CD14-positive monocyte (primary cell): ENCODE data around the gene PHLDA1. TPM values are rescaled to one million over a fixed set of nuclear protein-coding genes. Genes with fewer than 3 reads are reported as not detected.

Source experiments
- DNase-seq, 3 donors: peaks; one replicate each; pipeline ENCODE4 v3.0.0-alpha.2; 2011 to 2022
- H2AFZ ChIP-seq: 2 replicates; pipeline ENCODE4 v1.6.0; 2012; ENCODE audit warnings: mild to moderate bottlenecking, low read depth, low read length, inconsistent platforms; ENCODE audit not compliant: insufficient read depth, poor library complexity, severe bottlenecking
- H3K27ac ChIP-seq, 2 donors: 1 replicate in 1 of 2; 2 replicates in 1 of 2; pipeline ENCODE4 v1.5.1; 2012 to 2013; ENCODE audit warnings: low read length in 2 of 2, control low read depth in 1 of 2, inconsistent platforms in 1 of 2, low read depth in 1 of 2, mild to moderate bottlenecking in 1 of 2
- H3K27me3 ChIP-seq, 2 donors: one replicate each; pipeline versions ENCODE4 v1.6.0 to v1.6.1; 2011 to 2013; ENCODE audit warnings: low read length in 2 of 2; ENCODE audit not compliant: control insufficient read depth in 2 of 2, insufficient read depth in 2 of 2
- H3K36me3 ChIP-seq, 2 donors: replicated peaks in 1 of 2; 1 replicate in 1 of 2; 2 replicates in 1 of 2; pipeline versions ENCODE4 v1.5.1 to v1.6.1; 2012 to 2013; ENCODE audit warnings: low read length in 2 of 2, control low read depth in 1 of 2, inconsistent platforms in 1 of 2, mild to moderate bottlenecking in 1 of 2; ENCODE audit not compliant: insufficient read depth in 2 of 2, control insufficient read depth in 1 of 2
- H3K4me1 ChIP-seq, 2 donors: 1 replicate in 1 of 2; 2 replicates in 1 of 2; pipeline versions ENCODE4 v1.5.1 to v1.6.1; 2012 to 2013; ENCODE audit warnings: low read length in 2 of 2, control low read depth in 1 of 2, inconsistent platforms in 1 of 2, mild to moderate bottlenecking in 1 of 2, moderate library complexity in 1 of 2; ENCODE audit not compliant: insufficient read depth in 2 of 2, control insufficient read depth in 1 of 2
- H3K4me2 ChIP-seq: replicated peaks from 2 replicates; pipeline ENCODE3; 2012; ENCODE audit warnings: low read length, moderate library complexity, mild to moderate bottlenecking; ENCODE audit not compliant: poor library complexity, severe bottlenecking; ENCODE audit errors: extremely low read depth
- H3K4me3 ChIP-seq, 3 experiments: fragments of 200-600 bp in 1 of 3; sonication (generic) in 1 of 3; replicated peaks in 1 of 3; 1 replicate in 2 of 3; 2 replicates in 1 of 3; pipeline ENCODE4 v1.5.1; 2011 to 2013; ENCODE audit warnings: low read length in 3 of 3, mild to moderate bottlenecking in 3 of 3, control low read depth in 2 of 3, low read depth in 2 of 3, inconsistent platforms in 1 of 3, moderate library complexity in 1 of 3
- H3K79me2 ChIP-seq: 2 replicates; pipeline ENCODE4 v1.6.0; 2012; ENCODE audit warnings: mild to moderate bottlenecking, control low read depth, inconsistent platforms, low read length, moderate library complexity; ENCODE audit not compliant: insufficient read depth
- H3K9ac ChIP-seq: 2 replicates; pipeline ENCODE4 v1.6.0; 2017; ENCODE audit warnings: low read length, mild to moderate bottlenecking; ENCODE audit not compliant: insufficient read depth, poor library complexity, severe bottlenecking
- H3K9me3 ChIP-seq, 2 donors: replicated peaks in 1 of 2; 1 replicate in 1 of 2; 2 replicates in 1 of 2; pipeline versions ENCODE4 v1.5.1 to v1.6.1; 2012 to 2013; ENCODE audit warnings: low read length in 2 of 2, control low read depth in 1 of 2; ENCODE audit not compliant: control insufficient read depth in 1 of 2, insufficient read depth in 1 of 2
- H4K20me1 ChIP-seq: 2 replicates; pipeline ENCODE4 v1.6.0; 2012; ENCODE audit warnings: mild to moderate bottlenecking, low read length, control low read depth, moderate library complexity; ENCODE audit not compliant: insufficient read depth
- H3K27ac Mint-ChIP-seq, 7 donors: one replicate each; pipeline ENCODE4 v1.8.0; 2020; ENCODE audit warnings: mild to moderate bottlenecking in 7 of 7, mixed read lengths in 7 of 7, moderate library complexity in 6 of 7, inconsistent platforms in 2 of 7
- H3K27me3 Mint-ChIP-seq, 3 donors: one replicate each; pipeline ENCODE4 v1.8.0; 2021 to 2022; ENCODE audit warnings: low read depth in 3 of 3, mild to moderate bottlenecking in 3 of 3, mixed read lengths in 3 of 3, moderate library complexity in 3 of 3, inconsistent platforms in 1 of 3
- H3K36me3 Mint-ChIP-seq, 2 donors: one replicate each; pipeline ENCODE4 v1.8.0; 2020; ENCODE audit warnings: mixed read lengths in 2 of 2, inconsistent platforms in 1 of 2, mild to moderate bottlenecking in 1 of 2
- H3K4me1 Mint-ChIP-seq: one replicate; pipeline ENCODE4 v1.8.0; 2020; ENCODE audit warnings: mild to moderate bottlenecking, mixed read lengths
- H3K4me3 Mint-ChIP-seq, 2 donors: one replicate each; pipeline ENCODE4 v1.8.0; 2020; ENCODE audit warnings: mild to moderate bottlenecking in 2 of 2, mixed read lengths in 2 of 2, moderate library complexity in 1 of 2
- H3K9me3 Mint-ChIP-seq, 7 donors: one replicate each; pipeline ENCODE4 v1.8.0; 2020 to 2022; ENCODE audit warnings: mixed read lengths in 7 of 7, mild to moderate bottlenecking in 6 of 7, moderate library complexity in 6 of 7, inconsistent platforms in 2 of 7
- CTCF ChIP-seq: fragments of 200-600 bp; IDR thresholded peaks from one replicate; pipeline ENCODE4 v1.8.0; 2022; ENCODE audit warnings: antibody characterized with exemption, mild to moderate bottlenecking
- WGBS: methylation state at CpG from one replicate; pipeline ENCODE4 v1.1.5; 2013; ENCODE audit warnings: missing lambda C conversion rate; ENCODE audit not compliant: insufficient coverage; 5-methylcytosine and 5-hydroxymethylcytosine counted together
- intact Hi-C, 2 donors: fragments of 100-400 bp; cut with micrococcal nuclease; formaldehyde crosslinking; loops; one replicate each; pipeline versions ENCODE4 v1.15.0 to v1.15.1; 2023
- polyA plus RNA-seq, 3 donors: library from polyadenylated mRNA; depleted of rRNA in 1 of 3; unstranded in 2 of 3; stranded (reverse) in 1 of 3; fragments of 300-500 nt in 2 of 3; fragments of >200 nt in 1 of 3; fragmentation: Illumina TruSeq in 2 of 3; gene quantifications; 1 replicate in 2 of 3; 2 replicates in 1 of 3; pipeline ENCODE4 v1.2.3, GENCODE V29; 2012 to 2021

Gene PHLDA1
- polyA plus RNA-seq, 3 donors: 1.1 to 5.8 (median 1.6) TPM

- H3K4me1 Mint-ChIP-seq: peaks cover 7% of the 10 kb centered on the region
- peaks cover 8 to 18% (median 13%) of the 10 kb centered on the region in 7 donors for H3K9me3 Mint-ChIP-seq
- TF ChIP-seq CTCF: no peak
- H3K36me3 Mint-ChIP-seq: peaks cover 63 to 81% of the 10 kb centered on the region in 2 donors
- Histone ChIP-seq H2AFZ (no peak overlapping the region), H4K20me1 (peaks cover 29% of the 10 kb centered on the region), H3K4me3 (no peak overlapping the region), H3K4me2 (no peak overlapping the region), H3K36me3 (peaks cover 50 to 84% of the 10 kb centered on the region in 2 donors), H3K27me3 (no peaks in the 10 kb centered on the region), H3K79me2 (peaks cover 70% of the 10 kb centered on the region), H3K9me3 (peaks cover 0 to 12% of the 10 kb centered on the region in 2 donors), H3K4me1 (no peaks in the 10 kb centered on the region), H3K27ac (no peak overlapping the region), H3K9ac (no peak overlapping the region)
- DNase-seq: no peak
- intact Hi-C loops: no loop called here
- 100% methylated on average over 1 of the region's 1 CpG for WGBS
- no peak overlapping the region for H3K27ac Mint-ChIP-seq
- H3K27me3 Mint-ChIP-seq: no peaks in the 10 kb centered on the region
- no peak overlapping the region for H3K4me3 Mint-ChIP-seq
These were observed 33.3 kb upstream of the PHLDA1 start for GRCh38 chr12:76064904-76065303.

- H3K4me1 Mint-ChIP-seq: peaks cover 5% of the 10 kb centered on the region
- H3K27me3 ChIP-seq: no peaks in the 10 kb centered on the region
- no peaks in the 10 kb centered on the region for H3K4me1 ChIP-seq
- no peak overlapping the region for H2AFZ ChIP-seq
- H3K9ac ChIP-seq: no peak overlapping the region
- H3K4me3 ChIP-seq: no peak overlapping the region
- H3K27ac ChIP-seq: no peak overlapping the region
- peak overlapping the region in 2 of 7 donors; percentile 11 to 33 for H3K27ac Mint-ChIP-seq
- peaks cover 64 to 86% of the 10 kb centered on the region in 2 donors for H3K36me3 Mint-ChIP-seq
- peaks cover 1 to 10% (median 6%) of the 10 kb centered on the region in 7 donors for H3K9me3 Mint-ChIP-seq
- TF ChIP-seq CTCF: no peak
- no peak overlapping the region for H3K4me3 Mint-ChIP-seq
- peaks cover 0 to 6% of the 10 kb centered on the region in 2 donors for H3K9me3 ChIP-seq
- peaks cover 55 to 95% of the 10 kb centered on the region in 2 donors for H3K36me3 ChIP-seq
- intact Hi-C loops: no loop called here
- peaks cover 22% of the 10 kb centered on the region for H4K20me1 ChIP-seq
- peaks cover 34% of the 10 kb centered on the region for H3K79me2 ChIP-seq
- H3K4me2 ChIP-seq: no peak overlapping the region
- no peak for DNase-seq
- no peaks in the 10 kb centered on the region for H3K27me3 Mint-ChIP-seq
- WGBS: no CpG with 5 or more reads among the region's 2 CpGs
These were observed 28.5 kb upstream of the PHLDA1 start for GRCh38 chr12:76060111-76060510.
